ENCODE measurements around the gene NHERF1.

The NHERF1 gene

GRCh38 chr17:74815067-74815466 lies 66.6 kb downstream of the NHERF1 start:
- no peak for DNase-seq

GRCh38 chr17:74815550-74816370 lies 67.3 kb downstream of the NHERF1 start:
- no peak for DNase-seq

- DNase-seq: no peak
Measured at GRCh38 chr17:74816905-74817620, 68.6 kb downstream of the NHERF1 start.

GRCh38 chr17:74818291-74818938 lies 70.0 kb downstream of the NHERF1 start:
- no peak for DNase-seq
